Activated CD8-positive, alpha-beta T cell treated with anti-CD3 and anti-CD28 coated beads for 36 hours (primary cell): ENCODE results near the gene SMIM21. TPM values are rescaled to one million over a fixed set of nuclear protein-coding genes. Genes with fewer than 3 reads are reported as not detected.

Source experiments
- ATAC-seq: fragments of 200-7000 bp; cut with Tn5 transposase; one replicate; pipeline ENCODE4 v1.10.0; 2021; ENCODE audit warnings: mild to moderate bottlenecking, moderate library complexity
- CTCF ChIA-PET: fragments of 350-600 bp; sonication (Branson Sonifier 250); formaldehyde crosslinking; loops from one replicate; lab custom pipeline; 2021; ENCODE audit warnings: antibody characterized with exemption; lab: Charles Lee
- POLR2A ChIA-PET: fragments of 350-600 bp; sonication (Branson Sonifier 250); formaldehyde crosslinking; loops from one replicate; lab custom pipeline; 2021; ENCODE audit warnings: antibody characterized with exemption; lab: Charles Lee
- DNase-seq: peaks from one replicate; pipeline ENCODE4 v3.0.0-alpha.2; 2020
- H3K27ac Mint-ChIP-seq: one replicate; pipeline ENCODE4 v1.8.0; 2021; ENCODE audit warnings: mild to moderate bottlenecking, mixed read lengths
- H3K27me3 Mint-ChIP-seq: one replicate; pipeline ENCODE4 v1.8.0; 2021; ENCODE audit warnings: mixed read lengths
- H3K36me3 Mint-ChIP-seq: one replicate; pipeline ENCODE4 v1.8.0; 2021; ENCODE audit warnings: low read depth, mixed read lengths
- H3K4me1 Mint-ChIP-seq: one replicate; pipeline ENCODE4 v1.8.0; 2021; ENCODE audit warnings: low read depth, mixed read lengths
- H3K4me3 Mint-ChIP-seq: one replicate; pipeline ENCODE4 v1.8.0; 2021; ENCODE audit warnings: mild to moderate bottlenecking, moderate library complexity, mixed read lengths
- H3K9me3 Mint-ChIP-seq: one replicate; pipeline ENCODE4 v1.8.0; 2021; ENCODE audit warnings: mixed read lengths
- intact Hi-C: fragments of 100-400 bp; cut with micrococcal nuclease; formaldehyde crosslinking; loops from one replicate; pipeline ENCODE4 v1.10.0; 2022
- total RNA-seq, 2 experiments: library from RNA; stranded (reverse); gene quantifications; one replicate each; pipeline ENCODE4 v1.2.3, GENCODE V29; 2021
- TF ChIP-seq, protein P1 (sequence below): fragments of 200-600 bp; IDR thresholded peaks from one replicate; pipeline ENCODE4 v1.8.0; 2022; ENCODE audit warnings: antibody characterized with exemption, mild to moderate bottlenecking

The SMIM21 gene
- total RNA-seq, result not detected

GRCh38 chr18:75427603-75428002 lies at the start of gene SMIM21:
TSS of gene SMIM21 (minus strand) at chr18:75427703. CDS start at chr18:75427563, 140 bp downstream.
- no peaks in the 10 kb centered on the region for H3K9me3 Mint-ChIP-seq
- CTCF ChIA-PET, result no interaction called here
- H3K27ac Mint-ChIP-seq, result no peak within 1 kb of the TSS
- peaks cover 7% of the 10 kb centered on the region for H3K27me3 Mint-ChIP-seq
- TF ChIP-seq, protein P1, sequence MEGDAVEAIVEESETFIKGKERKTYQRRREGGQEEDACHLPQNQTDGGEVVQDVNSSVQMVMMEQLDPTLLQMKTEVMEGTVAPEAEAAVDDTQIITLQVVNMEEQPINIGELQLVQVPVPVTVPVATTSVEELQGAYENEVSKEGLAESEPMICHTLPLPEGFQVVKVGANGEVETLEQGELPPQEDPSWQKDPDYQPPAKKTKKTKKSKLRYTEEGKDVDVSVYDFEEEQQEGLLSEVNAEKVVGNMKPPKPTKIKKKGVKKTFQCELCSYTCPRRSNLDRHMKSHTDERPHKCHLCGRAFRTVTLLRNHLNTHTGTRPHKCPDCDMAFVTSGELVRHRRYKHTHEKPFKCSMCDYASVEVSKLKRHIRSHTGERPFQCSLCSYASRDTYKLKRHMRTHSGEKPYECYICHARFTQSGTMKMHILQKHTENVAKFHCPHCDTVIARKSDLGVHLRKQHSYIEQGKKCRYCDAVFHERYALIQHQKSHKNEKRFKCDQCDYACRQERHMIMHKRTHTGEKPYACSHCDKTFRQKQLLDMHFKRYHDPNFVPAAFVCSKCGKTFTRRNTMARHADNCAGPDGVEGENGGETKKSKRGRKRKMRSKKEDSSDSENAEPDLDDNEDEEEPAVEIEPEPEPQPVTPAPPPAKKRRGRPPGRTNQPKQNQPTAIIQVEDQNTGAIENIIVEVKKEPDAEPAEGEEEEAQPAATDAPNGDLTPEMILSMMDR, result no peak
- H3K4me1 Mint-ChIP-seq, result no peaks in the 10 kb centered on the region
- intact Hi-C loops, result no loop called here
- DNase-seq (no peak), ATAC-seq (no peak)
- POLR2A ChIA-PET, result interaction anchor here (0.7 kb wide), 1 partner anchor 879 kb away, joined by 3 read pairs; no protein-coding TSS in a partner anchor
- no peak within 1 kb of the TSS for H3K4me3 Mint-ChIP-seq
- H3K36me3 Mint-ChIP-seq, result no peaks in the 10 kb centered on the region

- H3K9me3 Mint-ChIP-seq, result no peaks in the 10 kb centered on the region
- no peak for ATAC-seq
- intact Hi-C loops, result no loop called here
- TF ChIP-seq, protein P1, result no peak
- no peak overlapping the region for H3K27ac Mint-ChIP-seq
- peaks cover 4% of the 10 kb centered on the region for H3K27me3 Mint-ChIP-seq
- H3K4me3 Mint-ChIP-seq, result no peak overlapping the region
- no peaks in the 10 kb centered on the region for H3K4me1 Mint-ChIP-seq
- ChIA-PET POLR2A (no interaction called here), CTCF (no interaction called here)
- no peak for DNase-seq
- no peaks in the 10 kb centered on the region for H3K36me3 Mint-ChIP-seq
Observed at GRCh38 chr18:75475228-75475627, 47.7 kb upstream of the SMIM21 start.

DNA sequence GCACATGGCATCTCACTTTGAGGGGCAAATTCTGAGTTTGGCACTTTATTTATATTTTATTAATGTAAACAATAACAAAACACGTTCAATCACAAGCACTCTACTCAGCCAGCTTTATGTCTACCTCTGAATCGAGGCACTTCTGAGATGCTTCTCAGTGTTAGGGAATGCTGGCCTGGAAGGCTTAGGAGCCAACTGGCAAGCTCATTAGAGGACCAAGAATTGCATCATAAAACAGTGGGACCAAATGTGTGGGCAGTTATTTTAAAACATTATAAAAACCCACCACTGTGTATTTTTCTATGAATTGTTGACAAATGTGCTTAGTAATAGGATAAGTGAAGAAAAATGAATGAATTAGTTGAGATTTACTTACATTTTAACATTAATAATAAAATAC lies 46.8 kb upstream of the SMIM21 start:
- peaks cover 4% of the 10 kb centered on the region for H3K27me3 Mint-ChIP-seq
- no peak overlapping the region for H3K4me3 Mint-ChIP-seq
- intact Hi-C loops, result no loop called here
- ATAC-seq (no peak), DNase-seq (no peak)
- POLR2A ChIA-PET, result no interaction called here
- CTCF ChIA-PET, result no interaction called here
- no peaks in the 10 kb centered on the region for H3K4me1 Mint-ChIP-seq
- TF ChIP-seq, protein P1, result no peak
- H3K9me3 Mint-ChIP-seq, result no peaks in the 10 kb centered on the region
- H3K36me3 Mint-ChIP-seq, result no peaks in the 10 kb centered on the region
- no peak overlapping the region for H3K27ac Mint-ChIP-seq

DNA sequence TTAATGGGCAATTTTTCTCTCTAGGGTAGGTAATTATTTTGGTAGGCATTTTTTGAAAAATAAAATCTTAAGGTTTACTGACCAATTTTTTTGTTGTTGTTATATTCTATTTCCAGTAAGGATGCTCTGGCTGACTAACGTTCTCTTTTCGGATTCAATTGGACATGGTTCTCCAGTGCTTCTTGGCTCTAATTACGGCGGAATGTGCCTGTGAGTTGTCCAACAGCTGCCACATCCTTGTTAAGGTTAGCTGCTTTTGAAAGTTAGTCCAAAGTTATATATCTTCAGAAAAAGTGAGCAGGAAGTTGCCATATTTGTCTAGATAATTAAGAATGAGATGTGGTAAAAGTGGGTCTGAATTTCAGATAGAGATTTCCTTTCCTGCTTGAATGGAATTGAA lies 45.8 kb upstream of the SMIM21 start:
- POLR2A ChIA-PET, result no interaction called here
- no peaks in the 10 kb centered on the region for H3K9me3 Mint-ChIP-seq
- DNase-seq (no peak), ATAC-seq (no peak)
- H3K36me3 Mint-ChIP-seq, result no peaks in the 10 kb centered on the region
- no peaks in the 10 kb centered on the region for H3K4me1 Mint-ChIP-seq
- peaks cover 4% of the 10 kb centered on the region for H3K27me3 Mint-ChIP-seq
- intact Hi-C loops, result no loop called here
- TF ChIP-seq, protein P1, result no peak
- CTCF ChIA-PET, result no interaction called here
- no peak overlapping the region for H3K27ac Mint-ChIP-seq
- H3K4me3 Mint-ChIP-seq, result no peak overlapping the region

GRCh38 chr18:75472906-75473305 lies 45.4 kb upstream of the SMIM21 start:
- ChIA-PET CTCF (no interaction called here), POLR2A (no interaction called here)
- no peaks in the 10 kb centered on the region for H3K36me3 Mint-ChIP-seq
- no peak overlapping the region for H3K27ac Mint-ChIP-seq
- H3K9me3 Mint-ChIP-seq, result no peaks in the 10 kb centered on the region
- ATAC-seq (no peak), DNase-seq (no peak)
- H3K4me3 Mint-ChIP-seq, result no peak overlapping the region
- TF ChIP-seq, protein P1, result no peak
- intact Hi-C loops, result no loop called here
- H3K27me3 Mint-ChIP-seq, result peaks cover 4% of the 10 kb centered on the region
- H3K4me1 Mint-ChIP-seq, result no peaks in the 10 kb centered on the region
